ENCODE data around the gene APOF. TPM values are rescaled to one million over a fixed set of nuclear protein-coding genes. Genes with fewer than 3 reads are reported as not detected.

The APOF gene
- total and polyA plus RNA-seq, 2 of the 13 experiments (the other 11 are each of a cell fraction or from before 2014, with no cell fraction given): 3.3 to 23.9 TPM

- H3K4me2 ChIP-seq (ENCODE audit: low read depth, low read length): peak overlapping the region; percentile 43
- ATAC-seq (no peak), FAIRE-seq (no peak), DNase-seq (ENCODE audit: low spot score) (no peak)
- peaks cover 49% of the 10 kb centered on the region for H3K4me1 ChIP-seq (ENCODE audit: insufficient read depth, low read length)
- ChIA-PET CTCF (ENCODE audit: low intra/inter-chr PET ratio, low total read pairs) (no interaction called here), POLR2A (interaction anchor here (1.1 kb wide), 2 partner anchors 24 to 27 kb away, joined by 3 to 4 read pairs; partner anchors contain the start of genes APOF and STAT2)
- BruUV-seq (replicated peaks): no TSS peak
- no peak overlapping the region for H3K27ac ChIP-seq (ENCODE audit: extremely low read length, insufficient read depth, low read length)
- H2AFZ ChIP-seq (ENCODE audit: low read length): peak overlapping the region; percentile 46
- H3K36me3 ChIP-seq (replicated peaks in 1 of 2; ENCODE audit: control insufficient read depth in 1 of 2, insufficient read depth in 2 of 2, low read length in 2 of 2): no peaks in the 10 kb centered on the region
- intact Hi-C loops (cut with micrococcal nuclease; ENCODE audit: unreplicated experiment) (no loop called here), in situ Hi-C loops (cut with HindIII; ENCODE audit: extremely low pct_ligation_motif_present, low pct_unique_long_range_greater_than_20kb) (no loop called here)
- H3K27me3 ChIP-seq (ENCODE audit: control insufficient read depth in 1 of 2, insufficient read depth in 2 of 2, low read length in 2 of 2): peaks cover 0 to 2% of the 10 kb centered on the region in 2 experiments; a peak in 1 of 5 replicates
- no peak overlapping the region for H3K9ac ChIP-seq (ENCODE audit: insufficient read depth, low read depth, low read length)
- H3K9me3 ChIP-seq (ENCODE audit: low read length): no peaks in the 10 kb centered on the region
- H3K79me2 ChIP-seq (ENCODE audit: insufficient read depth, low read length): no peaks in the 10 kb centered on the region
- H3K4me3 ChIP-seq (replicated peaks in 1 of 3; ENCODE audit: insufficient read depth in 1 of 3, low read depth in 2 of 3, low read length in 3 of 3): no peak overlapping the region; a peak in 1 of 6 replicates
- WGBS (ENCODE audit: low lambda C conversion rate): 14% methylated on average over 7 of the region's 7 CpGs
- TF ChIP-seq FOXO4 (CRISPR knock-in tag; conservative IDR thresholded peaks at IDR 0.05) (no peak), SIX4 (CRISPR knock-in tag; IDR thresholded peaks at IDR 0.05) (peak; percentile 56; the same call in 1 of the 2 replicates), SIX1 (CRISPR knock-in tag; IDR thresholded peaks at IDR 0.05; ENCODE audit: borderline replicate concordance) (peak; percentile 76; the same call in 1 of the 2 replicates), GABPA (IDR thresholded peaks at IDR 0.05; ENCODE audit: low read depth, low read length) (no peak), GABPA (CRISPR knock-in tag; IDR thresholded peaks at IDR 0.05; ENCODE audit: low read depth) (no peak)
- H4K20me1 ChIP-seq (ENCODE audit: insufficient read depth, low read length): no peaks in the 10 kb centered on the region
Measured at GRCh38 chr12:56387152-56387736, 24.6 kb upstream of the APOF start.

- intact Hi-C loops (cut with micrococcal nuclease; ENCODE audit: unreplicated experiment): no loop called here
- Histone ChIP-seq H3K79me2 (ENCODE audit: insufficient read depth, low read length) (no peaks in the 10 kb centered on the region), H3K4me2 (ENCODE audit: low read depth, low read length) (no peak overlapping the region), H3K4me3 (replicated peaks in 1 of 3; ENCODE audit: insufficient read depth in 1 of 3, low read depth in 2 of 3, low read length in 3 of 3) (no peak overlapping the region), H3K27ac (ENCODE audit: extremely low read length, insufficient read depth, low read length) (no peak overlapping the region), H3K9me3 (ENCODE audit: low read length) (no peaks in the 10 kb centered on the region), H3K4me1 (ENCODE audit: insufficient read depth, low read length) (peaks cover 49% of the 10 kb centered on the region), H4K20me1 (ENCODE audit: insufficient read depth, low read length) (no peaks in the 10 kb centered on the region), H2AFZ (ENCODE audit: low read length) (no peak overlapping the region), H3K36me3 (replicated peaks in 1 of 2; ENCODE audit: control insufficient read depth in 1 of 2, insufficient read depth in 2 of 2, low read length in 2 of 2) (no peaks in the 10 kb centered on the region), H3K9ac (ENCODE audit: insufficient read depth, low read depth, low read length) (no peak overlapping the region), H3K27me3 (ENCODE audit: control insufficient read depth in 1 of 2, insufficient read depth in 2 of 2, low read length in 2 of 2) (peaks cover 0 to 7% of the 10 kb centered on the region in 2 experiments; a peak in 1 of 5 replicates)
- ATAC-seq (peak; percentile 34; the same call in 1 of the 3 replicates), DNase-seq (ENCODE audit: low spot score) (no peak), FAIRE-seq (no peak)
- WGBS (ENCODE audit: low lambda C conversion rate): 44% methylated on average over 1 of the region's 1 CpG
- in situ Hi-C loops (cut with HindIII; ENCODE audit: extremely low pct_ligation_motif_present, low pct_unique_long_range_greater_than_20kb): no loop called here
- ChIA-PET POLR2A (interaction anchor here (1.0 to 1.4 kb wide), 2 partner anchors 24 to 26 kb away, joined by 3 to 4 read pairs; partner anchors contain the start of gene STAT2), CTCF (ENCODE audit: low intra/inter-chr PET ratio, low total read pairs) (no interaction called here)
- no TSS peak for BruUV-seq (replicated peaks)
- TF ChIP-seq DZIP1 (CRISPR knock-in tag; IDR thresholded peaks at IDR 0.05) (no peak), ZNF101 (CRISPR knock-in tag; IDR thresholded peaks at IDR 0.05; ENCODE audit: borderline replicate concordance, low read depth) (no peak), HMGXB4 (CRISPR knock-in tag; IDR thresholded peaks at IDR 0.05; ENCODE audit: borderline replicate concordance in 1 of 2, low read depth in 1 of 2) (no peak), RCOR2 (CRISPR knock-in tag; IDR thresholded peaks at IDR 0.05) (no peak), PAWR (CRISPR knock-in tag; IDR thresholded peaks at IDR 0.05; ENCODE audit: borderline replicate concordance) (no peak)
Measured at GRCh38 chr12:56385873-56386272, 23.2 kb upstream of the APOF start.
